Neural progenitor cell (in vitro differentiated cells): ENCODE measurements around the gene TRIM14. TPM values are rescaled to one million over a fixed set of nuclear protein-coding genes. Genes with fewer than 3 reads are reported as not detected.

Source experiments
- DNase-seq: peaks from one replicate; pipeline ENCODE4 v3.0.0-alpha.2; 2016; ENCODE audit warnings: low spot score
- H2AFZ ChIP-seq: fragments of 200-600 bp; sonication (generic); replicated peaks from 2 replicates; pipeline ENCODE4 v1.6.1; 2016; ENCODE audit warnings: antibody characterized with exemption
- H3F3A ChIP-seq: fragments of 200-600 bp; sonication (generic); 2 replicates; pipeline ENCODE4 v1.6.1; 2016; ENCODE audit warnings: antibody characterized with exemption, low read depth
- H3K27ac ChIP-seq: fragments of 200-600 bp; sonication (generic); 2 replicates; pipeline ENCODE4 v1.5.1; 2016; ENCODE audit warnings: mild to moderate bottlenecking
- H3K27me3 ChIP-seq: fragments of 200-600 bp; sonication (generic); 2 replicates; pipeline ENCODE4 v1.6.1; 2016; ENCODE audit warnings: mild to moderate bottlenecking, moderate library complexity
- H3K36me3 ChIP-seq: fragments of 200-600 bp; sonication (generic); 2 replicates; pipeline ENCODE4 v1.5.1; 2016
- H3K4me1 ChIP-seq: fragments of 200-600 bp; sonication (generic); 2 replicates; pipeline ENCODE4 v1.6.1; 2016; ENCODE audit warnings: mixed run types
- H3K4me2 ChIP-seq: fragments of 200-600 bp; sonication (generic); 2 replicates; pipeline ENCODE4 v1.6.1; 2016
- H3K4me3 ChIP-seq: fragments of 200-600 bp; sonication (generic); 2 replicates; pipeline ENCODE4 v1.5.1; 2016
- H3K79me2 ChIP-seq: fragments of 200-600 bp; sonication (generic); 2 replicates; pipeline ENCODE4 v1.6.1; 2016; ENCODE audit warnings: low read depth
- H3K9ac ChIP-seq: fragments of 200-600 bp; sonication (generic); 2 replicates; pipeline ENCODE4 v1.6.1; 2016
- H3K9me3 ChIP-seq: fragments of 200-600 bp; sonication (generic); 2 replicates; pipeline ENCODE4 v1.5.1; 2016; ENCODE audit warnings: low read depth
- H4K20me1 ChIP-seq: fragments of 200-600 bp; sonication (generic); 2 replicates; pipeline ENCODE4 v1.6.1; 2016; ENCODE audit warnings: low read depth
- H3K27ac Mint-ChIP-seq: 3 replicates; pipeline ENCODE4 v1.8.0; 2021; ENCODE audit warnings: mixed read lengths
- H3K27me3 Mint-ChIP-seq: 2 replicates; pipeline ENCODE4 v1.8.0; 2022; ENCODE audit warnings: low read depth, mild to moderate bottlenecking, inconsistent platforms, moderate library complexity, mixed read lengths; ENCODE audit not compliant: insufficient read depth
- H3K36me3 Mint-ChIP-seq: 3 replicates; pipeline ENCODE4 v1.8.0; 2021; ENCODE audit warnings: mixed read lengths
- H3K4me1 Mint-ChIP-seq: 3 replicates; pipeline ENCODE4 v1.8.0; 2021; ENCODE audit warnings: mixed read lengths
- H3K4me3 Mint-ChIP-seq: 3 replicates; pipeline ENCODE4 v1.8.0; 2021; ENCODE audit warnings: mild to moderate bottlenecking, moderate library complexity, mixed read lengths
- H3K9me3 Mint-ChIP-seq: 3 replicates; pipeline ENCODE4 v1.8.0; 2020; ENCODE audit warnings: mixed read lengths
- EZH2 ChIP-seq: fragments of 200-600 bp; sonication (generic); IDR thresholded peaks from 2 replicates; pipeline ENCODE4 v1.6.1; 2017; ENCODE audit warnings: antibody characterized with exemption, mild to moderate bottlenecking, moderate library complexity
- EZH2phosphoT487 ChIP-seq: fragments of 200-600 bp; sonication (generic); IDR thresholded peaks from 2 replicates; pipeline ENCODE4 v1.6.1; 2017; ENCODE audit warnings: antibody characterized with exemption
- total RNA-seq: library from RNA; depleted of rRNA; stranded (reverse); fragments of >200 nt; gene quantifications from 2 replicates; pipeline ENCODE4 v1.2.3, GENCODE V29; 2015; ENCODE audit warnings: low replicate concordance
- TF ChIP-seq, protein P1 (sequence below): fragments of 200-600 bp; sonication (generic); IDR thresholded peaks from 2 replicates; pipeline ENCODE4 v1.5.1; 2017; ENCODE audit warnings: antibody characterized with exemption, mild to moderate bottlenecking

Gene TRIM14
- total RNA-seq, 1 donor from 2014 or later: 0.17 TPM

GRCh38 chr9:98086461-98086860, 32.6 kb downstream of the TRIM14 start:
- H3K27ac ChIP-seq: no peak overlapping the region
- no peaks in the 10 kb centered on the region for H3K36me3 ChIP-seq
- peaks cover 7% of the 10 kb centered on the region for H3K36me3 Mint-ChIP-seq
- peak overlapping the region; percentile 61 for H3K4me2 ChIP-seq
- H3K9me3 ChIP-seq: no peaks in the 10 kb centered on the region
- H3K27me3 Mint-ChIP-seq: peaks cover 7% of the 10 kb centered on the region
- H3K4me1 ChIP-seq: peaks cover 18% of the 10 kb centered on the region
- peaks cover 2% of the 10 kb centered on the region for H3K9me3 Mint-ChIP-seq
- H3K79me2 ChIP-seq: no peaks in the 10 kb centered on the region
- H2AFZ ChIP-seq: no peak overlapping the region
- H3K4me1 Mint-ChIP-seq: peaks cover 28% of the 10 kb centered on the region
- H3K9ac ChIP-seq: no peak overlapping the region
- H4K20me1 ChIP-seq: no peaks in the 10 kb centered on the region
- peak overlapping the region; percentile 87 for H3K27ac Mint-ChIP-seq
- TF ChIP-seq, protein P1, sequence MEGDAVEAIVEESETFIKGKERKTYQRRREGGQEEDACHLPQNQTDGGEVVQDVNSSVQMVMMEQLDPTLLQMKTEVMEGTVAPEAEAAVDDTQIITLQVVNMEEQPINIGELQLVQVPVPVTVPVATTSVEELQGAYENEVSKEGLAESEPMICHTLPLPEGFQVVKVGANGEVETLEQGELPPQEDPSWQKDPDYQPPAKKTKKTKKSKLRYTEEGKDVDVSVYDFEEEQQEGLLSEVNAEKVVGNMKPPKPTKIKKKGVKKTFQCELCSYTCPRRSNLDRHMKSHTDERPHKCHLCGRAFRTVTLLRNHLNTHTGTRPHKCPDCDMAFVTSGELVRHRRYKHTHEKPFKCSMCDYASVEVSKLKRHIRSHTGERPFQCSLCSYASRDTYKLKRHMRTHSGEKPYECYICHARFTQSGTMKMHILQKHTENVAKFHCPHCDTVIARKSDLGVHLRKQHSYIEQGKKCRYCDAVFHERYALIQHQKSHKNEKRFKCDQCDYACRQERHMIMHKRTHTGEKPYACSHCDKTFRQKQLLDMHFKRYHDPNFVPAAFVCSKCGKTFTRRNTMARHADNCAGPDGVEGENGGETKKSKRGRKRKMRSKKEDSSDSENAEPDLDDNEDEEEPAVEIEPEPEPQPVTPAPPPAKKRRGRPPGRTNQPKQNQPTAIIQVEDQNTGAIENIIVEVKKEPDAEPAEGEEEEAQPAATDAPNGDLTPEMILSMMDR: no peak
- no peak for TF ChIP-seq EZH2phosphoT487
- no peak for DNase-seq
- H3K27me3 ChIP-seq: peaks cover 21% of the 10 kb centered on the region
- peaks cover 31% of the 10 kb centered on the region for H3F3A ChIP-seq
- no peak overlapping the region for H3K4me3 ChIP-seq
- peak overlapping the region; percentile 30 for H3K4me3 Mint-ChIP-seq

GRCh38 chr9:98085944-98086343, 33.1 kb downstream of the TRIM14 start:
- H3K4me1 Mint-ChIP-seq: peaks cover 28% of the 10 kb centered on the region
- Histone ChIP-seq H3K36me3 (no peaks in the 10 kb centered on the region), H4K20me1 (no peaks in the 10 kb centered on the region), H3K9me3 (no peaks in the 10 kb centered on the region), H3K79me2 (no peaks in the 10 kb centered on the region), H3K4me2 (peak overlapping the region; percentile 61), H2AFZ (peak overlapping the region; percentile 21), H3K27ac (no peak overlapping the region), H3F3A (peaks cover 31% of the 10 kb centered on the region), H3K9ac (no peak overlapping the region), H3K4me1 (peaks cover 15% of the 10 kb centered on the region), H3K4me3 (no peak overlapping the region), H3K27me3 (peaks cover 21% of the 10 kb centered on the region)
- TF ChIP-seq EZH2phosphoT487 (no peak), EZH2 (no peak)
- TF ChIP-seq, protein P1: no peak
- peak overlapping the region; percentile 30 for H3K4me3 Mint-ChIP-seq
- H3K9me3 Mint-ChIP-seq: peaks cover 2% of the 10 kb centered on the region
- peak overlapping the region; percentile 87 for H3K27ac Mint-ChIP-seq
- peak; percentile 89 for DNase-seq
- H3K36me3 Mint-ChIP-seq: peaks cover 7% of the 10 kb centered on the region
- peaks cover 7% of the 10 kb centered on the region for H3K27me3 Mint-ChIP-seq

GRCh38 chr9:98085058-98085457, 34.0 kb downstream of the TRIM14 start:
- Histone ChIP-seq H3K4me1 (peaks cover 15% of the 10 kb centered on the region), H3K36me3 (no peaks in the 10 kb centered on the region), H3K4me3 (no peak overlapping the region), H3K4me2 (peak overlapping the region; percentile 61), H3K9me3 (no peaks in the 10 kb centered on the region), H3K9ac (no peak overlapping the region), H3K27ac (no peak overlapping the region), H3K79me2 (no peaks in the 10 kb centered on the region), H3F3A (peaks cover 31% of the 10 kb centered on the region), H4K20me1 (no peaks in the 10 kb centered on the region), H2AFZ (no peak overlapping the region), H3K27me3 (peaks cover 21% of the 10 kb centered on the region)
- Mint-ChIP-seq H3K4me3 (no peak overlapping the region), H3K36me3 (peaks cover 7% of the 10 kb centered on the region), H3K9me3 (peaks cover 2% of the 10 kb centered on the region), H3K27ac (peak overlapping the region; percentile 76), H3K4me1 (peaks cover 26% of the 10 kb centered on the region), H3K27me3 (peaks cover 9% of the 10 kb centered on the region)
- no peak for DNase-seq
- TF ChIP-seq EZH2: no peak
- TF ChIP-seq EZH2phosphoT487: no peak
- TF ChIP-seq, protein P1: no peak
